Ishikawa (cell line): ENCODE measurements around the gene P2RY14.

ENCODE experiments used
- CEBPB ChIP-seq: IDR thresholded peaks from 2 replicates; pipeline ENCODE4 v1.6.1; 2012
- CREB1 ChIP-seq: IDR thresholded peaks from 2 replicates; pipeline ENCODE4 v1.6.1; 2012; ENCODE audit warnings: low read depth
- EGR1 ChIP-seq: IDR thresholded peaks from 2 replicates; pipeline ENCODE4 v1.6.1; 2012
- EP300 ChIP-seq: IDR thresholded peaks from 2 replicates; pipeline ENCODE4 v1.6.1; 2012; ENCODE audit warnings: borderline replicate concordance
- FOXM1 ChIP-seq: IDR thresholded peaks from 2 replicates; pipeline ENCODE4 v1.6.1; 2012; ENCODE audit warnings: low read depth, borderline replicate concordance
- NFIC ChIP-seq: IDR thresholded peaks from 2 replicates; pipeline ENCODE4 v1.6.1; 2012
- RAD21 ChIP-seq: IDR thresholded peaks from 2 replicates; pipeline ENCODE4 v1.6.1; 2012; ENCODE audit warnings: low read depth
- TAF1 ChIP-seq: IDR thresholded peaks from 2 replicates; pipeline ENCODE4 v1.6.1; 2012; ENCODE audit warnings: low read depth, mild to moderate bottlenecking
- TCF12 ChIP-seq: IDR thresholded peaks from 2 replicates; pipeline ENCODE4 v1.6.1; 2012; ENCODE audit warnings: low read depth
- TEAD4 ChIP-seq: IDR thresholded peaks from 2 replicates; pipeline ENCODE4 v1.6.1; 2012
- YY1 ChIP-seq: IDR thresholded peaks from 2 replicates; pipeline ENCODE4 v1.6.1; 2012; ENCODE audit warnings: low read depth
- ZBTB7A ChIP-seq: IDR thresholded peaks from 2 replicates; pipeline ENCODE4 v1.6.1; 2012; ENCODE audit warnings: low read depth
- TF ChIP-seq, protein P1 (sequence below): IDR thresholded peaks from 2 replicates; pipeline ENCODE4 v1.6.1; 2012
- TF ChIP-seq, protein P2 (sequence below): IDR thresholded peaks from 2 replicates; pipeline ENCODE4 v1.6.1; 2012
- TF ChIP-seq, protein P3 (sequence below): IDR thresholded peaks from 2 replicates; pipeline ENCODE4 v1.6.1; 2012; ENCODE audit warnings: low read depth, mild to moderate bottlenecking

The P2RY14 gene

DNA sequence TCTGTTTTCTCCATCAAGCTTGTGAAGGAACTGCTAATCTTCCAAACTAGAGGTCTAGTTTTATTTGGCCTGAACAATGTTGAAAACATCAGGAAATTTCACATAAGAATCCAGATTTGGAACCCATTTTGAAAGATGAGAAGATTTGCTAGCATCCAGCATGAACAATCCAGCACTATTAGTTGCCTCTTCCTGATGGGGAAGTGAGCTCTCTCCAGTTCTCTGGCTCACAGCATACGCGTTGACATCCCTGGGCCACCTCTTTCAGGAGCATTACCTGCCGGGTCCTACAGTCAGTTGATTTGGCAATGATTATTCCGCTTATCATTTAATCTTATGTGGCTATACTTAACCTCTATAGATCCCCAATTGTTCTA lies 27.4 kb upstream of the P2RY14 start:
- TF ChIP-seq EP300, result no peak
- TF ChIP-seq RAD21, result no peak
- no peak for TF ChIP-seq FOXM1
- TF ChIP-seq YY1, result no peak
- TF ChIP-seq, protein P1, sequence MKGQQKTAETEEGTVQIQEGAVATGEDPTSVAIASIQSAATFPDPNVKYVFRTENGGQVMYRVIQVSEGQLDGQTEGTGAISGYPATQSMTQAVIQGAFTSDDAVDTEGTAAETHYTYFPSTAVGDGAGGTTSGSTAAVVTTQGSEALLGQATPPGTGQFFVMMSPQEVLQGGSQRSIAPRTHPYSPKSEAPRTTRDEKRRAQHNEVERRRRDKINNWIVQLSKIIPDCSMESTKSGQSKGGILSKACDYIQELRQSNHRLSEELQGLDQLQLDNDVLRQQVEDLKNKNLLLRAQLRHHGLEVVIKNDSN, result no peak
- no peak for TF ChIP-seq TCF12
- TF ChIP-seq, protein P2, sequence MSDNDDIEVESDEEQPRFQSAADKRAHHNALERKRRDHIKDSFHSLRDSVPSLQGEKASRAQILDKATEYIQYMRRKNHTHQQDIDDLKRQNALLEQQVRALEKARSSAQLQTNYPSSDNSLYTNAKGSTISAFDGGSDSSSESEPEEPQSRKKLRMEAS, result no peak
- TF ChIP-seq CREB1, result no peak
- no peak for TF ChIP-seq TAF1
- TF ChIP-seq NFIC, result no peak
- no peak for TF ChIP-seq CEBPB
- TF ChIP-seq, protein P3, sequence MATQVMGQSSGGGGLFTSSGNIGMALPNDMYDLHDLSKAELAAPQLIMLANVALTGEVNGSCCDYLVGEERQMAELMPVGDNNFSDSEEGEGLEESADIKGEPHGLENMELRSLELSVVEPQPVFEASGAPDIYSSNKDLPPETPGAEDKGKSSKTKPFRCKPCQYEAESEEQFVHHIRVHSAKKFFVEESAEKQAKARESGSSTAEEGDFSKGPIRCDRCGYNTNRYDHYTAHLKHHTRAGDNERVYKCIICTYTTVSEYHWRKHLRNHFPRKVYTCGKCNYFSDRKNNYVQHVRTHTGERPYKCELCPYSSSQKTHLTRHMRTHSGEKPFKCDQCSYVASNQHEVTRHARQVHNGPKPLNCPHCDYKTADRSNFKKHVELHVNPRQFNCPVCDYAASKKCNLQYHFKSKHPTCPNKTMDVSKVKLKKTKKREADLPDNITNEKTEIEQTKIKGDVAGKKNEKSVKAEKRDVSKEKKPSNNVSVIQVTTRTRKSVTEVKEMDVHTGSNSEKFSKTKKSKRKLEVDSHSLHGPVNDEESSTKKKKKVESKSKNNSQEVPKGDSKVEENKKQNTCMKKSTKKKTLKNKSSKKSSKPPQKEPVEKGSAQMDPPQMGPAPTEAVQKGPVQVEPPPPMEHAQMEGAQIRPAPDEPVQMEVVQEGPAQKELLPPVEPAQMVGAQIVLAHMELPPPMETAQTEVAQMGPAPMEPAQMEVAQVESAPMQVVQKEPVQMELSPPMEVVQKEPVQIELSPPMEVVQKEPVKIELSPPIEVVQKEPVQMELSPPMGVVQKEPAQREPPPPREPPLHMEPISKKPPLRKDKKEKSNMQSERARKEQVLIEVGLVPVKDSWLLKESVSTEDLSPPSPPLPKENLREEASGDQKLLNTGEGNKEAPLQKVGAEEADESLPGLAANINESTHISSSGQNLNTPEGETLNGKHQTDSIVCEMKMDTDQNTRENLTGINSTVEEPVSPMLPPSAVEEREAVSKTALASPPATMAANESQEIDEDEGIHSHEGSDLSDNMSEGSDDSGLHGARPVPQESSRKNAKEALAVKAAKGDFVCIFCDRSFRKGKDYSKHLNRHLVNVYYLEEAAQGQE, result no peak
- TF ChIP-seq TEAD4, result no peak
- TF ChIP-seq ZBTB7A, result no peak
- no peak for TF ChIP-seq EGR1

DNA sequence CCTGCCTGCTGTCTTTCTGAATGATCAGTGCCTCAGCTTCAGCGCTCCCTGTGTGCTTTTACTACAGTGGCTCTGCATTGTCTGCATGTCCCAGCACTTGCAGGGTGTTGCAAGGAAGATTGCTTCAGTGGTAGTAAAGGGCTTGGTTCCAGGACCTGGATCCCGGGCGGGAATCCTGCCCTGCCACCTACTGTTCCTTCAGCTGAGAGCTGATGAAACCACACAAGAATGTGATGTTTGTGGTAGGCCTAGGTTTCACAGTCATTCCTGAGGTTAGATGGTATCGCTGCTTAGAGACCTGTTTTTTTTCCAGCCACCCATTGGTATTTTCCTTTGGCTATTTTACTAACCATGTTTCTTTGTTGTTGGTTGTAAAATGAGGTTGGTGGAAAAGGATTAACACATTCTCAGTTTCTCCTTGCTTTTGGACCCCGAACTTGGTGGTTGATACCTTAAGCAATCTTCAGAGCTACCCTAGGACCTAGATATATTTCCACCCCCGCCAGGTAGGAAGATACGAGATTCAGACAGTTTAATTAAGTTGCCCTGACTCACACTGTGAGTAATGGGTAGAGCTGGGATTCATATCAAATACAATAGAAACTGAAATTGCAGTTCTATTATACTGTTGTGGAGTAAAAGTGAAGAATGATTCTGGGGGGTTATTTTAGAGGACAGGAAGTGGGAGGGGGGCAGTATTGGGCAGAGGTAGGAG lies 26.9 kb upstream of the P2RY14 start:
- TF ChIP-seq RAD21, result peak; percentile 45
- TF ChIP-seq, protein P2, result peak; percentile 74
- peak; percentile 73 for TF ChIP-seq EP300
- TF ChIP-seq EGR1, result no peak
- TF ChIP-seq CREB1, result no peak
- peak; percentile 97 for TF ChIP-seq TEAD4
- TF ChIP-seq YY1, result no peak
- TF ChIP-seq, protein P1, result no peak
- TF ChIP-seq NFIC, result peak; percentile 83
- TF ChIP-seq, protein P3, result no peak
- TF ChIP-seq CEBPB, result peak; percentile 90
- TF ChIP-seq TCF12, result peak; percentile 87
- TF ChIP-seq ZBTB7A, result no peak
- no peak for TF ChIP-seq TAF1
- TF ChIP-seq FOXM1, result peak; percentile 56; the same call in 1 of the 2 replicates

DNA sequence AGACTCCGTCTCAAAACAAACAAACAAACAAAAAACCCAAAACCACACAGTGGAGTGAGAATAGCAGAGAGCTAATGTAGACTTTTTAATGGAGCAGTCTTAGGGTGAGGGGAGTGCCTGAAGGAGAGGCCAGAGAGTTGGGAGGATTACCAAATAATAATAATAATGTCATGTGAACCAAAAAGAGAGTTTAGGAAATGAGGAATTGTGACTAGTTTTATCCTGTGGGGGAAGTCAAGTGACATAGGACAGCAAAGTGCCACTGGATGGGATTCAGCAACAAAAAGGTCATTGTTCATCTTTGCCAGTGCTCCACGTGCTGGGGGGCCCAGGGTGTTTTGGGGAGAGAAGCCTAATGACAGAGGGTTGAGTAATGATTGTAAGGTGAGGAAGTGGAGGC lies 25.4 kb upstream of the P2RY14 start:
- TF ChIP-seq, protein P2, result no peak

DNA sequence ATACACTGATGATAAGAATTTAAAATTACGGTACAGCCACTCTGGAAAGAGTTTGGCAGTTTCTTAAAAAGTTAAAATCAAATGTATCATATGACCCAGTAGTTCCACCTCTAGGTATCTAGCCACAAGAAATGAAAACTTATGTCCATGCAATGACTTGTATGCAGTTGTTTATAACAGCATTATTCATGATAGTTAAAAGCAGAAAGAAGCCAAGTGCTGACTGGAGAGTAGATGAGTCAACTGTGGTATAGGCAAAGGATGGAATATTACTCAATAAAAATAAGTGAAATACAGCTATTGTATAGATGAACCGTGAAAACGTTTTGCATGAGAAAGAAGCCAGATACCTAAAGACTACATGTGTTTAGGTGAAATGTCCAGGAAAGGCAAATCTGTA lies 23.4 kb upstream of the P2RY14 start:
- TF ChIP-seq TAF1 (no peak), CREB1 (no peak), NFIC (no peak), FOXM1 (no peak), EGR1 (no peak), CEBPB (no peak), EP300 (no peak), TCF12 (no peak), TEAD4 (no peak), ZBTB7A (no peak), YY1 (no peak), RAD21 (no peak)
- TF ChIP-seq, protein P1, result no peak
- TF ChIP-seq, protein P3, result no peak
- TF ChIP-seq, protein P2, result no peak
